Activated T-helper 9 cell treated with anti-CD3 and anti-CD28 coated beads, Interleukin-2, amount 50 U/mL, for 16 hours (primary cell): ENCODE measurements around the gene SCLY.

Source experiments
- DNase-seq: peaks from one replicate; pipeline ENCODE4 v3.0.0-alpha.2; 2020; ENCODE audit warnings: low read depth

The SCLY gene

GRCh38 chr2:238141541-238142318 is 80.9 kb downstream of the SCLY start:
- DNase-seq: no peak

GRCh38 chr2:238142382-238143205 is 81.8 kb downstream of the SCLY start:
- no peak for DNase-seq

- DNase-seq: no peak
These were observed 82.6 kb downstream of the SCLY start for GRCh38 chr2:238143239-238143951.

GRCh38 chr2:238144262-238144661 is 83.5 kb downstream of the SCLY start:
- no peak for DNase-seq

- DNase-seq: no peak
These were observed 84.2 kb downstream of the SCLY start for GRCh38 chr2:238145046-238145445.

- no peak for DNase-seq
These were observed 85.0 kb downstream of the SCLY start for GRCh38 chr2:238145851-238146250.

GRCh38 chr2:238146884-238147544 is 86.2 kb downstream of the SCLY start:
- DNase-seq: no peak

- no peak for DNase-seq
These were observed 88.2 kb downstream of the SCLY start for GRCh38 chr2:238148981-238149380.
